Mesenchymal stem cell (in vitro differentiated cells and primary cell): Measurements from ENCODE around the gene WDR49. TPM values are rescaled to one million over a fixed set of nuclear protein-coding genes. Genes with fewer than 3 reads are reported as not detected.

Experiments
- DNase-seq: peaks from one replicate; pipeline ENCODE4 v3.0.0-alpha.2; 2013
- H2AFZ ChIP-seq: one replicate; pipeline ENCODE4 v1.6.1; 2013; ENCODE audit warnings: low read depth, mild to moderate bottlenecking, control low read depth, inconsistent platforms, low read length, moderate library complexity
- H2AK5ac ChIP-seq: 2 replicates; pipeline ENCODE4 v1.6.1; 2013; ENCODE audit warnings: low read length, moderate library complexity, mild to moderate bottlenecking, inconsistent platforms; ENCODE audit not compliant: severe bottlenecking
- H2BK120ac ChIP-seq: one replicate; pipeline ENCODE4 v1.6.1; 2013; ENCODE audit warnings: low read depth, mild to moderate bottlenecking, inconsistent platforms, low read length, moderate library complexity
- H2BK12ac ChIP-seq, 2 experiments: one replicate each; pipeline ENCODE4 v1.6.1; 2013; ENCODE audit warnings: inconsistent platforms in 2 of 2, low read length in 2 of 2, mild to moderate bottlenecking in 2 of 2, moderate library complexity in 2 of 2, control low read depth in 1 of 2
- H2BK15ac ChIP-seq: one replicate; pipeline ENCODE4 v1.6.1; 2013; ENCODE audit warnings: mild to moderate bottlenecking, low read depth, inconsistent platforms; ENCODE audit not compliant: poor library complexity, severe bottlenecking
- H2BK5ac ChIP-seq: 2 replicates; pipeline ENCODE4 v1.6.1; 2013; ENCODE audit warnings: low read depth, mild to moderate bottlenecking, low read length, control low read depth, inconsistent platforms; ENCODE audit not compliant: poor library complexity, severe bottlenecking
- H3K14ac ChIP-seq, 2 experiments: one replicate each; pipeline ENCODE4 v1.6.1; 2013; ENCODE audit warnings: inconsistent platforms in 2 of 2, low read length in 2 of 2, control low read depth in 1 of 2, mild to moderate bottlenecking in 1 of 2, moderate library complexity in 1 of 2
- H3K18ac ChIP-seq, 2 experiments: one replicate each; pipeline ENCODE4 v1.6.1; 2013; ENCODE audit warnings: inconsistent platforms in 2 of 2, low read length in 2 of 2, control low read depth in 1 of 2, low read depth in 1 of 2, mild to moderate bottlenecking in 1 of 2
- H3K23ac ChIP-seq, 2 experiments: one replicate each; pipeline ENCODE4 v1.6.1; 2013; ENCODE audit warnings: inconsistent platforms in 2 of 2, low read length in 2 of 2, mild to moderate bottlenecking in 2 of 2, moderate library complexity in 2 of 2, control low read depth in 1 of 2
- H3K27ac ChIP-seq: 2 replicates; pipeline ENCODE4 v1.5.1; 2013; ENCODE audit warnings: mild to moderate bottlenecking, moderate library complexity, low read length, control low read depth, inconsistent platforms; ENCODE audit not compliant: poor library complexity, severe bottlenecking
- H3K27me3 ChIP-seq, 2 experiments: 2 replicates each; pipeline versions ENCODE4 v1.6.1 to v1.7.0; 2013; ENCODE audit warnings: low read length in 2 of 2, mild to moderate bottlenecking in 2 of 2, moderate library complexity in 2 of 2, control low read depth in 1 of 2, inconsistent platforms in 1 of 2; ENCODE audit not compliant: control insufficient read depth in 1 of 2, insufficient read depth in 1 of 2
- H3K36me3 ChIP-seq, 2 experiments: 2 replicates each; pipeline versions ENCODE4 v1.6.1 to v1.7.0; 2013; ENCODE audit warnings: low read length in 2 of 2, control low read depth in 1 of 2, inconsistent platforms in 1 of 2, low read depth in 1 of 2, mild to moderate bottlenecking in 1 of 2; ENCODE audit not compliant: insufficient read depth in 2 of 2, control insufficient read depth in 1 of 2
- H3K4ac ChIP-seq, 2 experiments: one replicate each; pipeline ENCODE4 v1.6.1; 2013; ENCODE audit warnings: inconsistent platforms in 2 of 2, low read length in 2 of 2, mild to moderate bottlenecking in 2 of 2, moderate library complexity in 2 of 2, control low read depth in 1 of 2, low read depth in 1 of 2
- H3K4me1 ChIP-seq: 2 replicates; pipeline ENCODE4 v1.6.1; 2013; ENCODE audit warnings: low read depth, low read length, control low read depth; ENCODE audit not compliant: control insufficient read depth, insufficient read depth
- H3K4me2 ChIP-seq: 2 replicates; pipeline ENCODE4 v1.6.1; 2013; ENCODE audit warnings: low read length, mild to moderate bottlenecking, inconsistent platforms; ENCODE audit not compliant: poor library complexity, severe bottlenecking
- H3K4me3 ChIP-seq, 2 experiments: 2 replicates each; pipeline versions ENCODE4 v1.5.1 to v1.7.0; 2013; ENCODE audit warnings: low read length in 2 of 2, mild to moderate bottlenecking in 2 of 2, control low read depth in 1 of 2, low read depth in 1 of 2; ENCODE audit not compliant: insufficient read depth in 1 of 2
- H3K79me1 ChIP-seq: replicated peaks from 2 replicates; pipeline ENCODE4 v1.6.1; 2013; ENCODE audit warnings: mild to moderate bottlenecking, control low read depth, low read length, inconsistent platforms; ENCODE audit not compliant: poor library complexity, severe bottlenecking
- H3K9ac ChIP-seq: 2 replicates; pipeline ENCODE4 v1.7.0; 2013; ENCODE audit warnings: mild to moderate bottlenecking, low read length, moderate library complexity
- H3K9me3 ChIP-seq: 2 replicates; pipeline ENCODE4 v1.7.0; 2013; ENCODE audit warnings: mild to moderate bottlenecking, low read length; ENCODE audit not compliant: control insufficient read depth
- H4K8ac ChIP-seq: one replicate; pipeline ENCODE4 v1.6.1; 2013; ENCODE audit warnings: inconsistent platforms, mild to moderate bottlenecking, low read length, moderate library complexity
- H4K91ac ChIP-seq: one replicate; pipeline ENCODE4 v1.6.1; 2013; ENCODE audit warnings: mild to moderate bottlenecking, low read length, inconsistent platforms
- WGBS: methylation state at CpG from one replicate; pipeline ENCODE4 v1.1.7; 2013; ENCODE audit warnings: mixed read lengths; 5-methylcytosine and 5-hydroxymethylcytosine counted together
- small RNA-seq: library from polyadenylated mRNA; stranded (forward); fragments of <200 nt; extraction: miRNeasy Mini kit (QIAGEN cat#:217004); gene quantifications from one replicate; pipeline ENCODE3, GENCODE V24; 2013; ENCODE audit warnings: low read depth

Gene WDR49

GRCh38 chr3:167437428-167438139, 216.2 kb downstream of the WDR49 start:
- Histone ChIP-seq H4K8ac (no peak overlapping the region), H4K91ac (no peak overlapping the region), H3K4ac (no peak overlapping the region), H3K27me3 (no peaks in the 10 kb centered on the region), H2AK5ac (no peak overlapping the region), H3K4me3 (no peak overlapping the region), H3K79me1 (no peaks in the 10 kb centered on the region), H3K36me3 (no peaks in the 10 kb centered on the region), H3K9me3 (no peaks in the 10 kb centered on the region), H3K4me1 (no peaks in the 10 kb centered on the region), H2AFZ (no peak overlapping the region), H2BK5ac (no peak overlapping the region), H3K27ac (no peak overlapping the region), H3K18ac (no peak overlapping the region), H2BK120ac (no peak overlapping the region), H3K14ac (no peak overlapping the region), H3K23ac (no peak overlapping the region), H3K9ac (no peak overlapping the region), H3K4me2 (no peak overlapping the region), H2BK12ac (no peak overlapping the region), H2BK15ac (no peak overlapping the region)
- WGBS: 77% methylated on average over 2 of the region's 2 CpGs
- DNase-seq: no peak

Small RNAs within 50 kb of the gene (small RNA-seq; reads per million reads assigned to genes)
- gene HMGN1P8: not detected
